Adipose tissue (tissue), 3 donors: ENCODE measurements around the gene SLC15A1. TPM values are rescaled to one million over a fixed set of nuclear protein-coding genes. Genes with fewer than 3 reads are reported as not detected.

Experiments used
- H3K27ac ChIP-seq: one replicate; pipeline ENCODE4 v1.5.1; 2013; ENCODE audit warnings: low read depth, low read length
- WGBS, 3 donors: extraction: QIAGEN DNeasy Blood & Tissue Kit; methylation state at CpG; one replicate each; pipeline ENCODE4 v1.1.7; 2013; 5-methylcytosine and 5-hydroxymethylcytosine counted together
- polyA plus RNA-seq, 3 donors: library from polyadenylated mRNA; stranded (reverse); fragments of 200-250 nt; gene quantifications; one replicate each; pipeline ENCODE4 v1.2.3, GENCODE V29; 2013
- donor health status: healthy with polysubstance abuse.
- donor health status: Bipolar disorder and iron deficiency.
- donor health status: healthy.

The SLC15A1 gene
- polyA plus RNA-seq, 3 donors = 0.09 to 1.8 TPM; not detected in 1

DNA sequence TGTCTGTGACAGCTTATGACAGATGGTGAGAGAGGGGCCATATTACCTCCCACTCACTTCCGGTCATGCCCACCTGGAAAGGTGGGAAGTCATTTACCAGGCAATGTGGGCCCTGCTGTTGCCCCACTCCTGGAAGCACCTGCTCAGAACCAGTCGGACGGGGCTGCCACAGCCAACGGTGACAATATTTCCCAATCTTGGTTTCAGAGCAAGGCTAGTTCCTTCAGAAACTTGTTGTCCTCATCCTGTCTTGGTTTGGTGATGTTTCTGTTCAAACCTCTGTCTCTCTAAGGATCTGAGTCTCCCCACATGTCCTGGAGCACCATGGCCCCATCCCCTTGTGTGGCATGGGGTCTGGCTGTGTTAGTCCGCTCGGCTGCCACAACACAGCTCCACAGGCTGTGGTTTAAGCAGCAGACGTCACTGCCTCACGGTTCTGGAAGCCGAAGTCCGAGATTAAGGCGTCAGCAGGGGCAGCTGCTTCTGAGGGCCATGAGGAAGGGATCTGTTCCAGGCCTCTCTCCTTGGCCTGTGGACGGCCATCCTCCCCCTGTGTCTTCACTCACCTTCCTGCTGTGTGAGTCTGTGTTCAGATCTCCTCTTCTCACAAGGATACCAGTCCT lies 31.5 kb upstream of the SLC15A1 start:
- no peak overlapping the region for H3K27ac ChIP-seq
- WGBS, 3 donors = 76 to 89% (median 81%) methylated on average over 12 of the region's 12 CpGs

DNA sequence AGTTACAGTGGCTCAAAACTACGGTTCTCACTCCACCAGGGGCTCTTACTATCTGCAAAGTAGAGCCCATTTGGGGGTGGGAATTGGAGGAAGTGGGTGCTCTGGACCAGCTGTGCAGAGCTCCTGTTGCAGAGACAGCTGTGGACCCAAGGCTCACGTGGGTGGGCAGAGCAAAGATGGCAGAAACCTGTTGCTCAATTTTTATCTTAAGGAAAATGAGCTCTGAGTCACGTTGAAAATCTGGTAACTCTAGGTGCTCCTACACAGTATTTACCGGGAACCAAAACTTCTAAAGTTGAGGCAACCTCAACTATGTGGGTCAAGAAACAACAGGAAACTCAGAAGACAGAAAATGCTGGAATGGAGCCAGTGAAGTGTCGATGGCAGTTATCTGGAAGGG lies 30.2 kb upstream of the SLC15A1 start:
- no peak overlapping the region for H3K27ac ChIP-seq
- 51 to 67% (median 66%) methylated on average over 5 of the region's 5 CpGs for WGBS, 3 donors

DNA sequence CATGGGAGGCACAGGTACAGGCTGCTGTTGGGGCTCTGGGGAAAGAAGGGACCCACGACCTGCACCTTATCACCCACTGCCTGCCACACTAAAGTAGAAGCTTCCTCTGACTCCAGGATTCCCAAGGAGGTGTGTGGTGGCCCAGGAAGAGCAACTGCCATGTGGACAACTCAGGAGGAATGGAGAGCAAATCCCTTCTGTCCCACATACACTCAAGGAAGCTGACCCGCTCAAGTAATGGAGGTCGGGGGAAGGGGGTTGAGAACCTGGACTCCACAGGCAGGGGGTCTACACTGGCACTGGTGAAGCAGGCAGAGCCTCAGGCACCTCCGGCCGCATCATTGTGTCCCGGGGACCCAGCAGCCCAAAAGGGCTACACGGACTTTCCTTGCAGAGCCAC lies 29.4 kb upstream of the SLC15A1 start:
- no peak overlapping the region for H3K27ac ChIP-seq
- WGBS, 3 donors = 77 to 87% (median 87%) methylated on average over 7 of the region's 7 CpGs

DNA sequence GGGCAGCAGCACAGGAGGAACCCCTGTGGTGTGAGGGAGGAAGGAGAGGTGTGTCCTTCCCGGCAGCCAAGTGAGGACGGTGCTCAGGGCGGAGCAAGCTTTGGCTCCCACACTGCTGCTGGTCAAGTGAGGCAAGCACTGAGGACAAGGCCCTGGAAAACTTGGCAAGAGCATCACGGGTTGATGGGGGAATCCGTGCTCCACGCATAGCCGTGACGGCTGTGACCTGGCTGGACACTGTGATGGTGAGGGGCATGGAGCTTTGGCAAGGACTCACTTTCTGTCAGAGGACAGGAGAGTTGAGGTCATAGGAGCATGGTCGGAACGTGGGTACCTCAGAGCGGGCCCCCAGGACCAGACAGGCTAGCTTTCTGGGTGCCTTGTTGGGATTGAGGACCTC lies 29.0 kb upstream of the SLC15A1 start:
- 79 to 89% (median 86%) methylated on average over 11 of the region's 11 CpGs for WGBS, 3 donors
- no peak overlapping the region for H3K27ac ChIP-seq

DNA sequence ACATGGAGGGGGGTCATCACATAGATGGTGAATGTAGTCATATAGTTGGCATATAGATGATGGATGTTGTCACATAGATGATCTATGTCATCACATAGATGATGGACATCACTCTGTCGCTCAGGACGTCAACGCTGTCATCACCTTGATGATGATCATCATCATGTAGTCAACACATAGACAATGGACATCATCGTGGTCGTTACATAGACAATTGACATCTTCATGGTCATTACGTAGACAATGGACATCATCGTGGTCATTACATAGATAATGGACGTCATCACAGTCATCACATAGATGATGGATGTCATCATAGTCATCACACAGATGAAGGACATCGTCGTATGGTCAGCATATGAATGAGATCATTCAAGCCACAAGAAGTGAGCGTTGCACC lies 28.6 kb upstream of the SLC15A1 start:
- WGBS, 3 donors = 85 to 91% (median 89%) methylated on average over 11 of the region's 11 CpGs
- no peak overlapping the region for H3K27ac ChIP-seq

DNA sequence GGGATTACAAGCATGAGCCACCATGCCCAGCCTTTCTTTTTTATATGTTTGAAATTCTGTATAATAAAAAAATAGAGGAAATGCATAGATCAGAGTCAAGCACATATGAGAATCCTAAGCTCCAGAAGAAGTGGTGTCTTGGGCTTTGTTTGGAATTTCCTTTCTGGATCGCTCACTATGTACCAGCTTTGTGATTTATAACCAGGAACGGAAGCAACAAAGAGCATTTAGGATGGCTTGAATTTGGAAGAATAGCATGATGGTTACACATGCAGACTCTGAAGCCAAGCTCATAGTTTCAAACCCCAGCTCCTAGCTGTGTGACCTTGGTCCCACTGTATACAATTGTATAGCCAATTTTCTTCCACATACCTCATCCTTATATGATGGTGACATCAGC lies 28.0 kb upstream of the SLC15A1 start:
- 39 to 69% (median 39%) methylated on average over 2 of the region's 2 CpGs for WGBS, 3 donors
- H3K27ac ChIP-seq = no peak overlapping the region

DNA sequence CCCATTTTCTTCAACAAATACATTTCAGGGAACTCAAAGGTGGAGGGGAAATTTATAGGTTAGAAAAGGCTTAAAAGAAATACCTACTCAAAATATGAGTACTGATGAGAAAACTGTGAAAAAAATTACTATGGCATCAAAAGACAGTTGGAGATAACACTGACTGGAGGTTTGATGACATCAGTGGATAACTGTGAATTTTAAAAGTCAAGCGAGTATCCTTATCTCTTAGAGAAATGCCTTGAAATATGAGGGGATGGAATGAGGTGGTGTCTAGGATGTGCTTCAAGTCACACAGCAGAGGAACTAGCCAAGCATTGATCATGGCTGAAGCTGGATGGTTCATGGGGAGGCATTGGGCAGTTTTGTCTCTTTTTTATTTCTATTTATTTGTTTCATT lies 27.2 kb upstream of the SLC15A1 start:
- no peak overlapping the region for H3K27ac ChIP-seq

DNA sequence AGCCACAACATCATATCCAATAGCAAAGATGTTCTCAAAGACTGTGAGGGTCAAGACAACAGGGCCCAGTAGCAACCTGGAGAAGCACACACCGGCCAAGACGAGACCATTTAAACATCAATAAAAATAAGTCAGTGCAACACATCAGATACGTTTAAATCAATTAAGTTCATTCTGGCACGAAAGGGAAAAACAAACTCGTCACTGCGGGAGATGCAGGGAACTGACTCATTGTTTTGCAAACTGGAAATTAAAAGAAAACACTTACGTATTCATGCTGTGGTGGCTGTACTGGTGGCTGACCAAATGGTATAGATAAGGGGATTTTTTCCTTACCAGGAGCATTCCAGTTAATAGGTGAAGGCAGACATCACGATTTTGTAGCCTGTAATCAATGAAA lies 26.3 kb upstream of the SLC15A1 start:
- 73 to 77% (median 75%) methylated on average over 8 of the region's 8 CpGs for WGBS, 3 donors
- no peak overlapping the region for H3K27ac ChIP-seq

More for the DNA sequence above, 27.2 kb upstream of the SLC15A1 start:
- 71 to 81% (median 77%) methylated on average over 1 of the region's 1 CpG for WGBS, 3 donors

DNA sequence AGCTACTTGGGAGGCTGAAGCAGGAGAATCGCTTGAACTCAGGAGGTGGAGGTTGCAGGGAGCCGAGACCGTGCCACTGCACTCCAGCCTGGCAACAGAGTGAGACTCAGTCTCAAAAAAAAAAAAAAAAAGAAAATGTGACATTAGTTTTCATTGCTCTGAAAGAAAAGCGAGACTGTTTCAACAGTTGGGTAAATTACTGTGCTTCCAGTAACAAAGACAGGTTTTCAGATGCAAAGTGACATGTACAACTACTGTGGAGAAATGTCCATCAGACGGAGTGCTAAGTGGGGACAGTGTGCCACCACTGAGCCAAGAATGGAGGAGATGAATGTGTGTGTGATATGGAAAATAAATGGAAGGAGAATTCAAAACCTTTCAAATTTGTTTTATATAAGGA lies 24.2 kb upstream of the SLC15A1 start:
- H3K27ac ChIP-seq = no peak overlapping the region

DNA sequence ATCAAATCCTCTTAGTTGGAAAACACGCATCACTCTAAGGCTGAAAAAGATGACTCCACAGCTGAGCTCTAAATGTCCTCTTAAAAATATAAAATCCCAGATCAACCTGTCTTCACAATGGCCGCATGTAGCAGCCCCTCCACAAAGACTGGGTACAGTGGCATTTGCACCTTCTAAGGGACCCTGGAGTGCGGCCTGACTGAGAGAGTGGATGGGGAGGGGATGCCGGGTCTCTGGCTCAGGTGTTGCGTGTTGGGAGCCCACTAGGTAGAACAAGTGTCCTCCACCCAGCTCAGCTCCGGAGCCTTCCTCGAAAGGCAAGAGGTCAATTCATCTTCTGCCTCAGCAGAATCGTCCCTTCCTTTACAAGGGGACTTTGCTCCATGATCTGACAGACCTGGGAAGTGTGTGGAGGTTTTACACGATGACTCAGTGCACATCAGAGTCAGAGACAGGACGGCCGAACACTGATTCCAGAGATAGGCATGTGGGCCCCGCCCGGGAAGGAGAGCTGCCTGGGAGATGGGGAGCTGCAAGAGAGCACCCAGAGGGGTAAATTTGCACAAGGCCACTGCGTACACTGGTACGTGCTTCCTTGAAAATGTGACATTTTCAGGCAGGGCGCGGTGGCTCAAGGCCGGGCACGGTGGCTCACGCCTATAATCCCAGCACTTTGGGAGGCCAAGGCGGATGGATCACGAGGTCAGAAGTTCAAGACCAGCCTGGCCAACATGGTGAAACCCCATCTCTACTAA lies 23.5 kb upstream of the SLC15A1 start:
- 88 to 90% (median 88%) methylated on average over 22 of the region's 22 CpGs for WGBS, 3 donors
- no peak overlapping the region for H3K27ac ChIP-seq

More for the DNA sequence above, 24.2 kb upstream of the SLC15A1 start:
- WGBS, 3 donors = 80 to 91% (median 84%) methylated on average over 5 of the region's 5 CpGs

DNA sequence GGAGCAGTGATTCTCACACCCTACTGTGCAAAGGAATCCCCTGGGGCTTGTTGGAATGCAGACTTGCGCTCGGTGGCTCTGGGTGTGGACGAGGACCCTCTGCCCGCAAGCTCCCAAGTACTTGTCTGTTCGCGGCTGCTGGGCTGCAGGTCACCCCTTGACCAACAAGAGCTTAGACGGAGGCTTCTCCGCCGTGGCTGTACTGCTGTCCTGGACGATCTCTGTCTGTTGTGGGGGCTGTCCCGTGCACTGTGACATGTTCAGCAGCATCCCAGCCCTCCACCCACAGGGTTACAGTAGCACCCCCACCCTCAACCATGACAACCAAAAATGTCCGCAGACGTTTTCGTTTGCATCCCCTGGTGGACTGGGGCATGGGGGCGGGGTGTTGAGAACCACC lies 22.9 kb upstream of the SLC15A1 start:
- 85 to 91% (median 86%) methylated on average over 15 of the region's 15 CpGs for WGBS, 3 donors
- H3K27ac ChIP-seq = no peak overlapping the region

DNA sequence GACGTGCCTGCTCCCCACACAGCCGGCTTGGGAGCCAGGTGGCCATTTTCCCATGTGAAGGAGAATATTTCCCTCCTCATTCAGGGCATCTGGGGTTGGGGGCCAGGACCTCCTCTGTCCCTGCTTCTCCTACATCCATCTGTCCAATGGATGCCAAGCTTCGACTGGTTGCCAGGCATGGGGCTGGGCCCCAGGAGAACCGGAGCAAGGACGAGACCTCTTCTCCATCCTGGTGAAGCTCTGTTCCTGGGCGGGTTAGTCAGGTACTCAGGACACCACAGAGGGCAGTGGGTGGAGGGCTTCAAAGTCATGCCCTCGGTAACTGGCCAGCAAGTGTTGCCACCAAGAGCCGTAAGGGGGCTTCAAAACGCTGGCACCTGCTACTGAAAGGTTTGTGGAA lies 22.3 kb upstream of the SLC15A1 start:
- no peak overlapping the region for H3K27ac ChIP-seq
- 88 to 95% (median 94%) methylated on average over 9 of the region's 9 CpGs for WGBS, 3 donors

DNA sequence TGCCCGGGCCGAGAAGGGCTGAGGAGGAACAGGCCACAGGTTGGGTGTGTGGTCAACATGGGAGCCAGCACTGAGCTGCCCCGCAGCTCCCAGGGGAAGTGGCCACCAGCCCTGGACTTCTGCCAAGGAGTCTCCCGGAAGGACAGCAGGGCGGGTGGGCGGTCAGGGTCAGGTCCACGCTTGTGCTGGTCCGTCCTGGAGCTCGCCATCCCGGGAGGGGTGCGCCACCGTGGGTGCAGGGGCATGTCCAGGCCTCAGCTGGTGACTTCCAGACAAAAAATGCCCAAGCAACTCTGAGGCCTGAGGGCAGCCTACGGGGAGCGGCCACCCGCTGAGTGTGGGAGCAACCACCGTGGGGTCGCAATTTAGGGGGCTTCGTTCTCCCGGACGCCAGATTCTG lies 21.4 kb upstream of the SLC15A1 start:
- WGBS, 3 donors = 87 to 90% (median 90%) methylated on average over 20 of the region's 20 CpGs

DNA sequence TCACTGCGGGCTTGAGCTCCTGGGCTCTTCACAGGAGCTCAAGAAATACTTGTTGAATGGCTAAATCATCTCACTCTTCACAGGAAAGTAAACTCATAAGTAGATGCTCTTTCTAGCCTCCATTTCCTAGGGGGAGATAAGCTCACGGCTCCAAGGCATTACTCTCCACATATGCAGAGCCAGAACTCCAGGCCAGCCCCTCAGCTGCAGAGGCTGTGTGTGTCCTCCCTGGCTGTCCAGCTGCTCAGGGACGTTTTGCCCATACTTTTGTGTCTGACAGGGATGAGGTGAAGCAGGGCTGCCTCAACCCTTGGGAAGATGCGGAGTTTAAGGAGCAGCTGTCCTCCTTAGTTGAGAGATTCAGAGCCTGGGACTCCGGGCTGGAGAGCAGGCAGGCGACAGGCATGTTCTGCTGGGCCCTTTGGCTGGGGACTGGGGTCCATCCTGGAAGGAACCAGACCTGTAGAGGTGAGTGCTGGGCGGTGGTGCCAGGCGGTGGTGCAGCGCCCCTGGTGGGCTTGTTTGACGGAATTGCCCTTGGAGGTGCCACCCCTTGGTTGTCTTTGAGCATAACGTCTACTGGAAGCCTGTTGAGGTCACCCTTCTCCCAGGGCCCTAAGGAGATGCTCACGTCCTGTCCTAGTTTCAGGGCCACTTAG lies 20.5 kb upstream of the SLC15A1 start:
- no peak overlapping the region for H3K27ac ChIP-seq
- WGBS, 3 donors = 78 to 92% (median 85%) methylated on average over 12 of the region's 12 CpGs

More for the DNA sequence above, 21.4 kb upstream of the SLC15A1 start:
- no peak overlapping the region for H3K27ac ChIP-seq

DNA sequence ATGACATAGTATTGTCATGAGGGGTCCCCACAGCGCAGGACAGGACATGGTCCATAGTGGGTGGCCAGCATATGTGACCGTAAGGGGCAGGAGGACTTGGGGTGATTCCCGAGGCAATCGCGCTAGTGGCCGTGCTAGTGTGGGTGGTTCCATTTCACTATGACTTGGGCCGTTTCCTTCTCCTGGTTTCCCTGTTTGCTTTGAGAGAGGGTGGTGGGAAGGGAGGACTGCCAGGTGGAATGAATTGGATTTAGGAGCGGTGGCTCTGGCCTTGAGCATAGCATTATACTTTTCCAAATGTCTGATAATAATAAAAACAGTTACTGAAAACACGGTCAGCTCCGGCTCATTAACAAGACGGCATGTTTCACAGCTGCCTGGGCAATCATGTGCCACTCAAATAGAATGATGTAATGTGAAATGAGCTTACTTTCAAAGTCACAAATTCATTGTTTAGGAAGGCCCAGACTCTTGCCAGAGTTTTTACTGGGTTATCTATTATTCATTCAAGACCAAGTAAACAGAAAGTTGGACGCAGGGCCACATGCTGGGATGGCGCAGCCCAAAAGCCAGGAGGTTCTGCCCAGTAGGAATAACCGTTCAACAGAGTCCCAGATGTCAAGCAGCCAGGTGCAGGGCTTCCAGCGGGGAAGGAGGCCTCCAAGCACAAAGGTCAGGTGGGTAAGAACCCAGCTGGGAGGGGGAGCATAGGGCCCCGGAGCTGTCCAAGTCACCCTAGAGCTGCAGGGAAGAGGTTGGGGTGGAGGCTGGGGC lies 19.6 kb upstream of the SLC15A1 start:
- no peak overlapping the region for H3K27ac ChIP-seq
- WGBS, 3 donors = 47 to 89% (median 89%) methylated on average over 16 of the region's 16 CpGs

DNA sequence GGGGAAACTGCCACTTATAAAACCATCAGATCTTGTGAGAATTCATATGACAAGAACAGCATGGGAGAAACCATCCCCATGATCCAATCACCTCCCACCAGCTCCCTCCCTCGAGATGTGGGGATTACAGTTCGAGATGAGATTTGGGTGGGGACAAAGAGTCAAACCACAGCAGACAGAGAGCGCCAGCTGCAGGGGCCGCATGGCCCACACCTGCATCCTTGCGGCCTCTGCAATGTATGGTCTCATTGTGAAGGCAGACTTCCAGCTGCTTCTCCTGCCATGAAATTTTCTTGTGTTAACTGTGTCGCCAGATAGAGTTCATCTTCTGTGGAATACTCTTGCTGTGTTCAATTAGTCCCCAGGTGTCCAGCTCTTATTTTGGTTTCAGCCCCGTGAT lies 17.3 kb upstream of the SLC15A1 start:
- no peak overlapping the region for H3K27ac ChIP-seq
- 84 to 90% (median 85%) methylated on average over 7 of the region's 7 CpGs for WGBS, 3 donors

DNA sequence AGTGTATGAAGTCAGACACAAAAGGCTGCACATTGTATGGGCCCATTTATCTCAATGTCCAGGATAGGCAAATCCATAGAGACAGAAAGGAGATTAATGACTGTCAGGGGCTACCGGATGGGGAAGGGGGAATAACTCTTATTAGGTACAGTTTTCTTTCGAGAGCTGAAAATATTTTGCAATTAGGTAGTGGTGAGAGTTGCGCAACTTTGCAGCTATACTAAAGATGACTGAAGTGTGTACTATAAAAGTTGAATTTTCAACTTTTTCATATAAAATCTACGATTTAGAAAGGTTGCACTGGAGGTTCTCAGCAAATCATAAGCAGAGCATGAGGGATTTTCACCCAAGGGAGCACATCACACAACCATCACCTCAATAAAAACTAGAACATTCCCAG lies 16.1 kb upstream of the SLC15A1 start:
- H3K27ac ChIP-seq = no peak overlapping the region
- WGBS, 3 donors = 55 to 81% (median 63%) methylated on average over 4 of the region's 4 CpGs

DNA sequence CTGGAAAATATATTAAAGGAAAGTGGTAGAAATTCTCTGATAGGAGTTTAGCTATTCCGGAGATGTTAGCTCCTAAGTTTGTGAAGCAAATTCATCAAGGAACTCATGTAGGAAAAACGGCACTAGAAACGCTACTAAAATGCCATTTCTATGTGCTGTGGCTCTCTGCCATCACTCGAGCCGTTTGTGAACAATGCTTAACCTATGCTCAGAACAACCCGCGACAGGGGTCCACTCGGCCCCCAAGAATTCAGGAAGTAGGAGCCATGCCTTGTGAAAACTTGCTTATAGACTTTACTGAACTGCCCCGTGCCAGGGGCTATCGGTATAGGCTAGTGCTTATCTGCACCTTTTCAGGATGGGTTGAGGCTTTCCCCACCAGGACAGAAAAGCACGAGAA lies 14.2 kb upstream of the SLC15A1 start:
- 43 to 73% (median 64%) methylated on average over 11 of the region's 11 CpGs for WGBS, 3 donors

DNA sequence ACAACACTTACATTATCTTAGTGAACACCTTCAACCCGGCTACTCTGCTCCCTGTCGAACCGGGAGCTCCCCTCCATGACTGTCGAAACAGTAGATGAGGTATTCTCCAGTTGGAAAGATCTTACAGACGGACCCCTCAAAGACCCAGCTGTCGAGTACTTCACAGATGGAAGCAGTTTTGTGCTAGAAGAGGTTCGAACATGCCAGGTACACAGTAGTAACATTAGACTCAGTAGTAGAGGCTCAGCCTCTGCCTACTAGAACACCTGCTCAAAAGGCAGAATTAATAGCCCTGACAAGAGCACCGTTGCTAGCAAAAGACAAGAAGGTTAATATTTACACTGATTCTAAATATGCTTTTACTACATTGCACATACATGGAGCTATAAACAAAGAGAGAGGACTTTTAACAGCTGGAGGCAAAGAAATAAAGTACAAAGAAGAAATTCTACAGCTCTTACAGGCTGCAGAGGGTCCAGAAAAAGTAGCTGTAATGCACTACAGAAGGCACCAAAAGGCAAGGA lies 13.6 kb upstream of the SLC15A1 start:
- 80 to 87% (median 81%) methylated on average over 8 of the region's 8 CpGs for WGBS, 3 donors
- H3K27ac ChIP-seq = no peak overlapping the region

More for the DNA sequence above, 14.2 kb upstream of the SLC15A1 start:
- H3K27ac ChIP-seq = no peak overlapping the region
